NCI-H187 treated with DMSO at 0.1 percent for 48 hours (cell line): ENCODE data around the gene TMEM184B.

Source experiments
- DNase-seq: peaks from one replicate; lab custom pipeline; 2025; lab: John Stamatoyannopoulos, UW

Gene TMEM184B

DNA sequence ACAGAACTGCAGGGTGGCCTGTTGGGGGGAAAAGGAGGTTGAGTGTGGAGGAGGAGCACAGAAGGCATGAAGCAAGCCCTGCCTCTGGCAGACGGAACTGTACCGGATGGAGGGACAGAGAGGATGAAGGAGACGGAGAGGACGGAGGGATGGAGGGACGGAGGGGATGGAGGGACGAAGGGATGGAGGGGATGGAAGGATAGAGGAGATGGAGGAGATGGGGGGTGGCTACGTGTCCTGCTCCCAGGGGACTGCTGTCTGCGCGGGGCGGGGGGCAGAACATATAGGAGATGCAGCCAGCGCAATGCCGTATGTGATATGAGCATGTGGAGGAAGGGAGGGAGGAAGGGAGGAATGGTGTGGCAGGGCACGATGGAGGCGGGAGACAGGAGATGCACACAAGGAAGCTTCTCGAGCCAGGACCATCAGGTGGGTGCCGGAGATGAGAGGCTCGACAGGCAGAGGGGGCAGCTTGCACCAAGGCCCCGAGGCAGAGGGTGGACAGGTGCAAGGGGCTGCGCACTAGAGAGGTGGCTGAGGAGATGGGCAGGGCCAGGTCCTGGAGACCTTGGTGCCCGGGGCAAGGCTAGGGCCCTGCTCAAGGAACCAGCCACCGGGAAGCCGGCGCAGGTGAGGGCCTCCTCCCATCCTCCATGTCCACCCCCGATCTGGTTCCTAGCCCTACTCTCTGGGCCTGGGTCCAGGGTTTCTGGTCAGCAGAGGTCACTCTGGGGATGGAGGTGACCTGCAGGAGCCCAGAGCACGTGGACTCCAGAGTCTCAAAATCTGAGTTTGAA is 45.8 kb downstream of the TMEM184B start:
- DNase-seq: no peak

DNA sequence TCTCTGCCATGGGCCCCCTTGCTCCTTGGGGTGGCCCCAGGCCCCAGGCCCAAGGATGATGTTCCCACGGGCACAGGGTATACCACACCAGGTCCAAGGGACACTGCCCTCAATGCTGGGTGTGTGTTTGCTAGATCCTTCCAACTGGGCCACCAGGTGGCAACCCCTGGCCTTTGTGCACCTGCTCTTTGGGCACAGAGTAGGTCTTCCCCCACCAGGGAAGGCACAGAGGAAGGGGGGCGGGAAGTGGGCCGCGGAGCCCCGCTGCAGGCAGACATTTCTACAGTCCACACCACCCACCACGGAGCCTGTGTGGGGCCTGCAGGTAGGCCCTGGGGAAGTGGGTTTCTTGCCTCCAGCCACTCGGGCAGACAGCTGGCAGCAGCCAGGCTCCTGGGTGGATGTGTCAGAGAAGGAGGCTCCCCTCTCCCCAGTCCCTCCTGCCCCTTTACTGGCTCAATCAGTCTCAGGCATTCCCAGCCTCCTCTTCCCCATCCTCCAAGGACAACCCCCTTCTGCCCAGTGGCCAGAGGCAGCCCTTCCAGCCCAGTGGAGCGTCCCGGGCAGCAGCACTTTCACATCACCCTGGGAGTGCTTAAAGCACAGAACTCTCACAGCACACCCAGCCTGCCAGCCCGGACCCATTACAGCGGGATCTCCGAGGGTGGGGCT is 49.4 kb downstream of the TMEM184B start:
- DNase-seq: no peak

DNA sequence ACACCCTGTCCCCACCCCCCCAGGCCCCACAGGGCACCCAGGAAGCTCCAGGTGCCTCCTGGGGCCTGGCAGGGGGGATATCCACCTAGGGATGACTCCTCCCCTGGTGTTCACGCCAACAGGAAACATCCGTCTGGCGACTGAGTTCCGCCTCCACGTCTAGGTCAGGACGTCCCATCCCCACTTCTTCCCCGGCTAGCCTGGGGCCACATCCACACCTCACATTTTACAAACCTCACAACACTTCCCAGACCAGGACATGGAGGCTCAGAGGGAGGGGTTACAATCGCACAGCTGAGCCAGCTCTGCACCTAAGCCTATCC is 50.1 kb downstream of the TMEM184B start:
- no peak for DNase-seq

DNA sequence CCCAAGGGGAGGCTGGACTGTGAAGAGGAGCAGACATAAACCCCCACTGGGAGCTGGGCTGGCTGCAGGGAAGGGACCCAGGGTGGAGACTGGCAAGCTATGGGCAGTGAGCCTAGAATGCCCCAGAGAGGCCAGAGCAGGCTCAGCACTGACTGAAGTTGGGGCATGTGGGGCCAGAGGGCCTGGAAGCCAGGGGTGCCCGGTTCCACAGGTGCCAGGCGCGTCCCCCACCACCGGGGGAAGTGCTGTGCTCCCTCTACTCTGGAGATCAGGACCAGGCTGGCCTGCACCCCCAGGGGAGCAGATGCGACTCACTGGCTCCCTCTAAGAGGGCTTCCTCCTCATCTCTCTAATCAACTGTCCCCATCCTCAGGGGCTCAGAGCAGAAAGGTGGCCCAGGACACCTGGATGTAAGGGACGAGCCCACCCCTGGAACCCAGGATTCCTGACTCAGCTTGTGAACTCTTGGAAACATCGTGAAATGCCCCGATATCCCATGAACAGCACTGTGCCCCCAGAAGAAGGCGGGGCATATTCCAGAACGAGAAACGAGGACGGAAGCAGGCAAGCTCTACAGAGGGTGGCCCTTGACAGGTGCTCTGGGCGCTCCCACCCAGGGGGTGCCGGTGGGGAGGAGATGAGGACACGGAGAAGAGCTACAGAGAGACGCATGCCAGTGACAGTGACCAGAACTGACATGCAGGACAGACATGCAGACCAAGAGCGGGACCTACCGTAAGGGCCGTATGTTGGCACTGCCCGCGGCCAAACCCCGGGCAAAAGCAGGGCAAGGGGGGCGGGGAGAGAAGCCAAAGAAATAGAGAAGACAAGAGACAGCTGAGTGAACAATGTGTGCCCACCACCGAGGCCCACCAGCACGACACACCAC is 50.7 kb downstream of the TMEM184B start:
- no peak for DNase-seq

DNA sequence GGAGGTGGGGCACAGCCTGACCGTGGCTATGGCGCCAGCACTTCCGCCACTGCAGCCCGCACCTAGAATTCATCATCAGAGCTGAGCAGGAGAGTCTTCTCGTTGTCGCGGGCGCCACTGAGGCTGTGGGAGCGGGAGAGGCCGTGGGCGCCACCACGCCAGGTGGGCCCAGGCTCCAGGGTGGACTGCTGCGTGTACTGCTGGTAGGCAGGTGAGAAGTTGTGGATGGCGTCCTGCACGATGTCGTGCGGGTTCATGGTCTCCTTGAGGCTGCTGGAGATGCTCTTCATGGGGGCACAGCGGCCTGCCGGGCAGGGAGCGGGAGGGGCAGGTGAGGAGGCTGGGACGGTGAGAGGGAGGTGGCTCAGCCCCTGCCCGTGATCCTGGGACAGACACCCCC is 51.4 kb downstream of the TMEM184B start:
- DNase-seq: no peak

DNA sequence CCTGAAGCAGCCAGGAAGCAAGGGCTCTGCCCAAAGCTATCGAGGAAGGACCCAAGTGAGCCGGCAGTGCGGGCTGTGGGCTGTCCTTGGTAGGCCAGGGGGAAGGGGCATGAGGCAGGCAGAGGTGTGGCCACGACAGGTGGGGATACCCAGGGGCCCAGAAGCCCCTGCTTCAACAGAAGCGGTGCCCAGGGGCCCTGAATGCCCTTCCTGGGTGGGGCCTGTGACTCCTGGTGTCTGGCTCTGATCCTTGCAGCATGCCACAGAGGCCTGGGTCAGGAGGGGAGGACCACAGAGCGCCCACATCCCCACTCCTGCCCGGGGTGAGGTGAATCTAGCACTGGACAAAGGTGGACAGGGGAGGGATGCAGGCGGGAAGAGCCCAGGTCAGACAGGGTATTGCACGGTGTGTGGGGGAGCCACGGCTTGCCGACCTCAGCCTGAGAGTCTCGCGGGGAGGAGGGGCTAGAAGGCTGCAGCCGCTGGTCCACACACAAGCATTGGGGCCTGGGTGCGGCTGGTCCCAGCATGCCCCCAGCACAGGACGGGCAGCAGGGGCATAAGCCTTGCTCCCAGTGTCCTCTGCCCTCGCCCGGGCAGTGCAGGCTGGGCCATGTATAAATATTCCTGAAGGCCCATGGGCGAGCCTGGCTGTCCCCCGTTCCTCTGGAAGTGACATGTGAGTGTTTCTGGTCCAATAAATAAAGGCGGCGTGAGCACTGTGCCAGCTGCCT is 52.0 kb downstream of the TMEM184B start:
- no peak for DNase-seq

DNA sequence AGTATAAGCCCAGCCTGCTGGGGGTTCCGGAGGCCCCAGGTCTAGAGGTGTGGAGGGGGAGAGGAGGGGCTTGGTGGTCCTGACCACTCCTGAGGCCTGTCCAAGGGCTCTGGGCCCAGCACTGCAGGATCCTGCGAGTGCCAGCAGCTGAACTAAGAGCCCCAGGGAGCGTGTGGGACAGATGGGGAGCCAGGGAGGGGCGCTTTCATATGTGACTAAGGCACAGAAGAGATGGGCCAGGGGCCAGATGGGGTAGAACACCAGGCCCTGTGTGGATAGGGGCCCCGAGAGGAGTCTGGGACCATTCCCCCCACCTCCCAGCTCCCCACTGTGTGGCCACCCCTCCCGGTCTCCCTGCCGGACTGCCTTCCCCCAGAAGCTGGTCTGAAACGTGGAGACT is 52.6 kb downstream of the TMEM184B start:
- no peak for DNase-seq

DNA sequence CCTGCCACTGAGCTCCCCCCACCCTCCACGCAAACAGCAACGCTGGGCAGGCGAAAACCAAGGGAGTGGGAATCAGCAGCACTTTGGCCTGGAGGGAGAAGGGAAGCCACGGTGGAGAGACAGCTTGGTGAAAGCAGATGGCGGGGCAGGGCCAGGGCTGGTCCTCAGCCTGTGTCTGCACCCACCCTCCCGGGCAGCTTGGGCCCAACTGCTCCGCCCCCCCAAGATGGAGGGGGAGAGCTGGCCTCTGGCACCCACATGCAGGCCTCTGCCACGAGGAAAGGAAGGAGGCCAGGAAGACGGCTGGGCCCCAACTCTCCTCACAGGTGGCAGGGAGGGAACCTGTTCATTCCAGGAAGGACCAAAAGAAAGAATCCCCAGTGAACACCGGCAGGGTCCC is 53.2 kb downstream of the TMEM184B start:
- no peak for DNase-seq

DNA sequence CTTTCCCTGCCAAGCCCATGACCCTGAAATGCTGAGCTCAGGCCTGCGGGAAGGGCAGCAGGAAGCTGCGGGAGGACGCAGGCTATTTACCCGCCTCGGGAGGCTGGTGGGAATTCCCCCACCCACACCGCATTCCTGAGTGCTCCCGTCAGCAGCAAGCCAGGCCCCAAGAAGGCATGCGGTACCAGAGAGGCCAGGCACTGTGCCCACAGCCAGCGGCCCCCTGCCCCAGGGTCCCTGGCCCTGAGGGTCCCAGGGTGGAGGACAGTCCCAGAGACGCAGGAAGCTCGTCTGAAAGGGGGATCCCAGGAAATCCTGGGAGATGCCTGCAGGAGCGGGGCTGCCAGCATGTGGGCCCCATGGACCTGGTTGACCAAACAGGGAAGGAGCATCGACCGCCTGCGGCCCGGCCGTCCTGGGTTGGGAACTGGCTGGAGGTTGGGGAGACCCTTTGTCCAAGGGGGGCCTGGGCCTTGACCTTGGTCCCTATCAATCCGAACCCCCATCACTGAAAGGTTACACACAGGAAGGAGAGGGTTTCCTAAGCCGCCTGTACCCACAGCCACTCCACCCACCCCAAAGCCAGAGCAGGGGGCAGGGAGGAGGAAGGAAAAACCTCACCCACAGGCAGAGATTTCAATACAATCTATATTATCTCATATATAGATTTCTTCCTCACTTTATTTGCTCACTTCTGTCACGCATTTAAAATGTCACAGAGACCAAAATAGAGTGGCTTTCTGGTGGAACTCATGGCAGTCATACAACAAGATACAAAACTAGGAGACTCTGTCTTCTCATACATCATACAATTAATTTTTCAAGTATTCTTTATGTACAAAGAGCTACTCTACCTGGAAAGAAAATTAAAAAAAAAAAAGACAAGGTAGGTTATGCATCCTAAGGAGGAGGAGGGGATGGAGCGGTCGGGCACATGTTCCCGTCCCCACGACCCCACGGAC is 53.9 kb downstream of the TMEM184B start:
- DNase-seq: no peak

DNA sequence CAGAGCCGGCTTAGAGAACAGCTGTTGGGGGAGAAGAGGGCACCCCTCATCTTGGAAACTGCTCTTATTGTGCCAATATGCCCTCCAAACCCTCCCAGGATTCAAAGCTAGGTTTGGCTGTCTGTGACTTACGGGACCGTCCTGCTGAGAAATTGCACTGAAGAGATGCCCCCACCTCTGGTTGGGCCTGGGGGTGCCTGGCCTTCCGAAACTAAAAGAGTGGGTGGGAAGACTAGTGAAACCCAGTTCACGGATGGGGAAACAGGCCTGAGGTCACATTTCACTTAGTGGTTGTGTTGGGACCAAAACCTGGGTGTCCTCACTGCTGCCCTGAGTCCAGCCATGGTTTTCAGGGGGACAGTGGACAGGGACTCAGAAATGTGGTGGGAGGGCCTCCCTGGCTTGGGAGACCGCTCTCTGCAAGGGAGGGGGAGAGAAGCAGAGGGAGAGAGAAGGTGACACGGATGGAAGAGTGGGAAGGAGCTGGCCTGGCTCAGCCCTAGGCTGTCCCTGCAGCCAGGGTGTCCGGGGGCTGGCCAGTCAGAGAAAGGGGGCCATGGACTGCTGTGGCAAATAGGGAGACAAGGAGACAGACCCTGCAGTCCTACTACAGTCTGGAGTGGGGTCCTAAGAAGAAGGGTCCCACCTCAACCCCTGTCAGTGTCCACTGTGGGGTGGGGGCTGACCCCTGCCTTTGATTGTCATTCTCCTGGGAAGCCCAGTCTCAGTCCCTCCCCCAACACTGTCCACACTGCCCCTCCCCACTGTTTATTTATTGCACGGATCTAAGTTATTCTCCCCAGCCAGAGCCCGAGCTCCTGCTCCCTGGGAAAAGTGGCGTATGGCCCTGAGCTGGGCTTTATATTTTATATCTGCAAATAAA is 57.4 kb downstream of the TMEM184B start:
- no peak for DNase-seq

DNA sequence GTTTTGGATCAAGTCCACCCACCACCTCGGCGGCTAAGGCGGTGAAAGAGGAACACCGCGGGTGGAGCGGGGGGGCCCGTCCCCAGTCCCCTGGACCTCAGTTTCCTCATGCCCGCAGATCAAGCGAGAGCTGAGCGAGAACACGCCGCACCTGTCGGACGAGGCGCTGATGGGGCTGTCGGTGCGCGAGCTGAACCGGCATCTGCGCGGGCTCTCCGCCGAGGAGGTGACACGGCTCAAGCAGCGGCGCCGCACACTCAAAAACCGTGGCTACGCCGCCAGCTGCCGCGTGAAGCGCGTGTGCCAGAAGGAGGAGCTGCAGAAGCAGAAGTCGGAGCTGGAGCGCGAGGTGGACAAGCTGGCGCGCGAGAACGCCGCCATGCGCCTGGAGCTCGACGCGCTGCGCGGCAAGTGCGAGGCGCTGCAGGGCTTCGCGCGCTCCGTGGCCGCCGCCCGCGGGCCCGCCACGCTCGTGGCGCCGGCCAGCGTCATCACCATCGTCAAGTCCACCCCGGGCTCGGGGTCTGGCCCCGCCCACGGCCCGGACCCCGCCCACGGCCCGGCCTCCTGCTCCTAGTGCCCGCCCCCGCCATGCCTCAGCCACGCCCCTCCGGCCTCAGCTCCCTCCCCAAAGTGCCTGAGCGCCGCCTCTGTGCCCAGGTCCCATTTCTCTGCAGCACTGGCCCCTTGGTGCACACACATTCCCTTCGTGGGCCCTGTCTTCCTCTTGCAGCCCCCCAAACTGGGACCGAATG is 58.3 kb downstream of the TMEM184B start:
- DNase-seq: no peak

DNA sequence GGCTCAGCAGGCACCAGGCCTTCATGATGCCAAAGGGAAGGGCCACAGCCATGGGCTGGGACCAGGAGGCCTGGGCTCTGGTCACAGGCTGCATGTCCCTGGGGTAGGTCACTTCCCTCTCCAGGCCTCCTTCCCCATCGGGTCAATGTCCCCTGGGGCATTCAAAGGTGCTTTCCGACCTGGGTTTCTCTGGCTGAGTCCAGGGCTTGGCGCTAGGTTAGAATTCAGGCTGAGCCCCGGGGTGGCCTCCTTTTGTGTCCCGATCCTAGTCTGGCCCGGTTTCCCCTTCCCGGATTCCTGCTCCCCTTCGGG is 58.9 kb downstream of the TMEM184B start:
- DNase-seq: no peak

DNA sequence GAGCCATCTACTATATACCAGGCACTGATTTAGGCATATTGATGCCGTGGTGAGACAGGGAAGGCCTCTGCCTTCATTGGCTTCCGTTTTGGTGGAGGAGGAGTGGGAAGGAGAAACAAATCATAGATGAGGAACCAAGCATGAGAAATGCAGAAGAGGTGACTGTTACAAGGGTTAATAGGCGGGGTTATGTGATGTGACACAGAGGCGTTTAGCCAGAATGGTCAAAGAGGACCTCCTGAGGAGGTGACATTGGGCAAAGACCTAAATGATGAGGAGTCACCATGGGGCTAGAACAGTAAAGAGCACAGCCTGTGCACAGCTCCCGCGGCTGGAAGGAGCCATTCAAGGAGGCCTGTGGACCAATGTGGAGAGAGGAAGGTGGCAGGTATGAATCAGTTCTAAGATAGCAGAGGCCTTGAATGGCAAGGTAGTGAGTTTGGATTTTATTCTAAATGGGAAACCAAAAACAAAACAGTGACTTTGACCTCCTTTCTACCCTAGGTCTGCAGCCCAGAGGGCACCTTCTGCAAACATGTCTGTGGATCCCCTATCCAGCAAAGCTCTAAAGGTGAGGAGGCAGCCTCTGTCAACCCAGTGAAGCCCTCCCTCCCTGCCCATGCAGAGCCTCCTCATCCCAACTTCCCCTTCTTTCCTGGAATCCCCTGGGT is 59.4 kb downstream of the TMEM184B start:
- DNase-seq: no peak

DNA sequence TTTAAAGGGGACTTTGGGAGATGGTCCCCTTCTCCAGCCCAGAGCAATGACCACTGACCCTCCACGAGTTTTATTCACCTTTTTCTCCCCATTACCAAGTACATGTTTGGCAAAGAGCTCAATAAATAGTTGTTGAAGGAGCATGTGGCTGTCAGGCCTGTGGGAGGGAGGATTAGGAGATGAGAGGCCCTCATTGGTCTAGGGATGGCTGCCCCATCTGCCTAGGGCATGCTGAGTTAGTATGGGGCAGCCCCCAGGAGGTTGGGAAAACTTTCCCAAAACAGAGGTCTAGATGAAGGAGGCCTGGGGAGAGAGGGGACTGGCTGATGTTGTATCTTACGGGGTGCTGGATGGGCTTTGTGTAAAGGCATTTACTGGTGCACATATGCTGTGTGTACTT is 60.4 kb downstream of the TMEM184B start:
- no peak for DNase-seq

DNA sequence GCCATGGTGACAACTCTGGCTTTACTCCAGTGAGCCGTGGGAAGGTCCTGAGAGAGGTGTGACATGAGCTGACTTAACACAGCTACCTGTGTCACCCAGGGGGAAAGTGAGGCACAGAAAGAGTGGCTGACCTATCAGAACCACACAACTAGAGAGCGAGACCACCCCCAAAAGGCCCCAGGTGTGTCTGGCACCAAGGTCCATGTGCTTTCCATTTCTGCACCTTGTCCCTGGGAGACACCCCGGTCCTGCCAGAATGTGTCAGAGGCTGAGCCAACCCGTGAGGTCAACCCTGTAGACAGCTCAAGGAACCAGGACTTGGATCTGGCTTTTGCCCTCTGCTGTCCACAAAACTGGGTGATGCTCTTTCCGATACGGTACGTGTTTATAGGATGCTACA is 61.3 kb downstream of the TMEM184B start:
- no peak for DNase-seq

DNA sequence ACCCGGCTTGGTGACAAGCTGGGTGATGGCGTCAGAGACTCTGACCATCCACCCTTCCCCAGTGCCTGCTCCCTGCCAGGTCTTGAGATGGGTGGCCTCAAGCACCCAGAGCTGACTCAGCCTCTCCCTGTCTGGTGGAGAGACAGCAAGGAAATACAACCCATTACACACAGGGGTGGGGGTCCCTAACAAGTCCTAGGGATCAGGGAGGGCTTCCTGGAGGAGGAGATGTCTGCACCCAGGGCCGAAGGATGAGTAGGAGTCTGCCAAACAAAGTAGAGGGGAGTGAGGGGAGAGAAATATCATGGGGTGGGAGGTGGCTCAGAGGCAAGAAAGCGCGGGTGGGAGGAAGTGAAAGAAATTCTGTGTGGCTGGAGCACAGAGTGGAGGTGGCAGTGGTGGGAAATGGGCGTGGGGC is 64.2 kb downstream of the TMEM184B start:
- no peak for DNase-seq

DNA sequence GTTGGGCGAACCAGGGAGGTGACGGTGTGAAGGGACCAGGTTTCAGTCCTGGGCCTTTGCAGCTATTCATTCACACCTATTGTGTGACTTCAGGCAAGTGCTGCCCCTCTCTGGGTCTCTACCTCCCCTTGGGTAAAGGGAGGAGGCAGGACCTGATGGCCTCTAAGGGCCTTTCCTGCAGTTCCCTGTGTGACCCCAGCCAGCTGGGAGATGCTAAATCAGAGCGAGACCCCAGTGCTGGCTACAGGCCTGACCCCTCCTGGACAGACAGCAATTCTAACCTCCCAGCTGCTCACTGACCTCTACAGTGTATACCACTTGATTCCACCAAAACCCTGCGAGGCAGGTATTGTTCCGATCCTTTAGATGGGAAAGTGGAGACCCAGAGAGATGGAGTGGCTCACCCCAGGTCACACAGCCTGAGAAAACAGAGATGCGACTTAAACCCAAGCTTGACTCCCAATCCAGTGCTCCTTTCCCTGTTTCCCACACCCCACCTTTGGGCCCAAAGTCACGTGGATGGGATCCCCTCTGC is 64.8 kb downstream of the TMEM184B start:
- DNase-seq: no peak

DNA sequence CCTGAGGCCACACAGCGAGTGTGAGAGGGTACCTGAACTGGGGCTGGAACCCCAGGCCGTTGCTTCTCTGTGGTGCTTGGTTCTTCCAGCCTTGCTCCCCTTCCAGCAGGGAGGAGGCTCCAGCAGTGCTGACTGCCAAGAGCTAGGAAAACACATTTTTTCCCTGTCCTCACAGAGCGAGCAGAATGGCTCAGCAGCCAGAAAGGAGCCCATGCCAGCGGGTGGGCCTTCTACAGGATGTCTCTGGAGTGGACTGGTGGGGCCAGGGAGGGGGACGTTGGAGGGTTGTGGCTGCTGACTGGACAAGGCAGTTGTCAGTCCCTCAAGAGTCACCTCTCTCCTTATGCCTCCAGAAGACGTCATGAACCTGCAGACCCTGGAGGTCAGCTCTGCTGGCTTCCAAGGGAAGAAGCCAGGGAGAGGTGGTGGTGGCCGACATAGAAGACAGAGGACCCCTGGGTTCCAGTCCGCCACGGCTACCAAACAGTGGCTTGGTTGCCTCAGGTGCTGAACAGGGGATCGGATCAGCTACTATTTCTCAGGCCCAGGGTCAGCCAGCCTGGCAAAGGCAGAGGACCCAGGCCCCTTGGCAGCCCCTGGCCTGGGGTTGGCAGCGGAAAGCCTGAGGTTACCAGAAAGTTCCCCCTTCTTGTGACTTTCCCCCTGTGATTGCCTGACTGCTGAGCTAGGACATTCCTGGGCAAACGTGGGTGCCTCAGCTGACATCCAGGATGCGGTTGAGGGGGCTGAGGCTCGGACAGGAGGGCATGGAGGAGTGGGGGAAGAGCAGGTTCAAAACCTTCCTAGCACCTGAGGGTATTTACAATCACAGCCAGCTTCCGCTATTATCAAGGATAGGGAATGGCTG is 67.3 kb downstream of the TMEM184B start:
- no peak for DNase-seq
